Activated CD8-positive, alpha-beta T cell treated with anti-CD3 and anti-CD28 coated beads for 36 hours (primary cell): ENCODE measurements around the gene AK4. TPM values are rescaled to one million over a fixed set of nuclear protein-coding genes. Genes with fewer than 3 reads are reported as not detected.

Source experiments
- ATAC-seq: fragments of 200-7000 bp; cut with Tn5 transposase; one replicate; pipeline ENCODE4 v1.10.0; 2021; ENCODE audit warnings: mild to moderate bottlenecking, moderate library complexity
- CTCF ChIA-PET: fragments of 350-600 bp; sonication (Branson Sonifier 250); formaldehyde crosslinking; loops from one replicate; lab custom pipeline; 2021; ENCODE audit warnings: antibody characterized with exemption; lab: Charles Lee
- POLR2A ChIA-PET: fragments of 350-600 bp; sonication (Branson Sonifier 250); formaldehyde crosslinking; loops from one replicate; lab custom pipeline; 2021; ENCODE audit warnings: antibody characterized with exemption; lab: Charles Lee
- DNase-seq: peaks from one replicate; pipeline ENCODE4 v3.0.0-alpha.2; 2020
- H3K27ac Mint-ChIP-seq: one replicate; pipeline ENCODE4 v1.8.0; 2021; ENCODE audit warnings: mild to moderate bottlenecking, mixed read lengths
- H3K27me3 Mint-ChIP-seq: one replicate; pipeline ENCODE4 v1.8.0; 2021; ENCODE audit warnings: mixed read lengths
- H3K36me3 Mint-ChIP-seq: one replicate; pipeline ENCODE4 v1.8.0; 2021; ENCODE audit warnings: low read depth, mixed read lengths
- H3K4me1 Mint-ChIP-seq: one replicate; pipeline ENCODE4 v1.8.0; 2021; ENCODE audit warnings: low read depth, mixed read lengths
- H3K4me3 Mint-ChIP-seq: one replicate; pipeline ENCODE4 v1.8.0; 2021; ENCODE audit warnings: mild to moderate bottlenecking, moderate library complexity, mixed read lengths
- H3K9me3 Mint-ChIP-seq: one replicate; pipeline ENCODE4 v1.8.0; 2021; ENCODE audit warnings: mixed read lengths
- CTCF ChIP-seq: fragments of 200-600 bp; IDR thresholded peaks from one replicate; pipeline ENCODE4 v1.8.0; 2022; ENCODE audit warnings: antibody characterized with exemption, mild to moderate bottlenecking
- intact Hi-C: fragments of 100-400 bp; cut with micrococcal nuclease; formaldehyde crosslinking; loops from one replicate; pipeline ENCODE4 v1.10.0; 2022
- total RNA-seq, 2 experiments: library from RNA; stranded (reverse); gene quantifications; one replicate each; pipeline ENCODE4 v1.2.3, GENCODE V29; 2021

Gene AK4
- total RNA-seq, 2 experiments from 2014 or later, result 151 to 156 TPM

GRCh38 chr1:65177457-65177856 is 29.5 kb downstream of the AK4 start:
- Mint-ChIP-seq H3K4me1 (peaks cover 3% of the 10 kb centered on the region), H3K36me3 (no peaks in the 10 kb centered on the region), H3K9me3 (no peaks in the 10 kb centered on the region), H3K27me3 (no peaks in the 10 kb centered on the region), H3K27ac (no peak overlapping the region), H3K4me3 (no peak overlapping the region)
- intact Hi-C loops, result no loop called here
- ATAC-seq (no peak), DNase-seq (no peak)
- ChIA-PET CTCF (interaction anchor here (1.0 kb wide), 1 partner anchor 32 kb away, joined by 3 read pairs; no protein-coding TSS in a partner anchor), POLR2A (no interaction called here)
- TF ChIP-seq CTCF, result no peak

- ATAC-seq, result no peak
- ChIA-PET POLR2A (no interaction called here), CTCF (no interaction called here)
- no peak for TF ChIP-seq CTCF
- intact Hi-C loops, result no loop called here
- Mint-ChIP-seq H3K27ac (no peak overlapping the region), H3K4me3 (no peak overlapping the region), H3K36me3 (no peaks in the 10 kb centered on the region), H3K9me3 (no peaks in the 10 kb centered on the region), H3K4me1 (peaks cover 3% of the 10 kb centered on the region), H3K27me3 (no peaks in the 10 kb centered on the region)
- no peak for DNase-seq
Observed at GRCh38 chr1:65178235-65178634, 30.2 kb downstream of the AK4 start.

GRCh38 chr1:65179148-65179547 is 31.1 kb downstream of the AK4 start:
- Mint-ChIP-seq H3K4me3 (no peak overlapping the region), H3K36me3 (no peaks in the 10 kb centered on the region), H3K27ac (no peak overlapping the region), H3K27me3 (no peaks in the 10 kb centered on the region), H3K4me1 (peaks cover 3% of the 10 kb centered on the region), H3K9me3 (no peaks in the 10 kb centered on the region)
- POLR2A ChIA-PET, result no interaction called here
- intact Hi-C loops, result no loop called here
- no peak for ATAC-seq
- no peak for DNase-seq
- no peak for TF ChIP-seq CTCF
- CTCF ChIA-PET, result no interaction called here

- CTCF ChIA-PET, result interaction anchor here (0.6 to 0.7 kb wide), 2 partner anchors 28 to 37 kb away, joined by 3 read pairs; no protein-coding TSS in a partner anchor
- no peak overlapping the region for H3K4me3 Mint-ChIP-seq
- ATAC-seq (no peak), DNase-seq (no peak)
- H3K27me3 Mint-ChIP-seq, result no peaks in the 10 kb centered on the region
- intact Hi-C loops, result no loop called here
- no peak overlapping the region for H3K27ac Mint-ChIP-seq
- H3K36me3 Mint-ChIP-seq, result peaks cover 4% of the 10 kb centered on the region
- POLR2A ChIA-PET, result no interaction called here
- H3K9me3 Mint-ChIP-seq, result no peaks in the 10 kb centered on the region
- TF ChIP-seq CTCF, result no peak
- no peaks in the 10 kb centered on the region for H3K4me1 Mint-ChIP-seq
Observed at GRCh38 chr1:65180977-65181376, 33.0 kb downstream of the AK4 start.

- no peak for DNase-seq
Observed at GRCh38 chr1:65182658-65183268, 34.8 kb downstream of the AK4 start.

More at GRCh38 chr1:65182658-65183268, 34.8 kb downstream of the AK4 start:
- H3K9me3 Mint-ChIP-seq, result no peaks in the 10 kb centered on the region
- peaks cover 4% of the 10 kb centered on the region for H3K36me3 Mint-ChIP-seq
- no peak for ATAC-seq
- H3K27ac Mint-ChIP-seq, result no peak overlapping the region
- no peaks in the 10 kb centered on the region for H3K27me3 Mint-ChIP-seq
- no peak for TF ChIP-seq CTCF
- H3K4me1 Mint-ChIP-seq, result no peaks in the 10 kb centered on the region
- POLR2A ChIA-PET, result no interaction called here
- no peak overlapping the region for H3K4me3 Mint-ChIP-seq
- CTCF ChIA-PET, result interaction anchor here (1.0 kb wide), 2 partner anchors 10 to 28 kb away, joined by 3 to 4 read pairs; no protein-coding TSS in a partner anchor
- intact Hi-C loops, result no loop called here
